Measurements from ENCODE around the gene CUTC.

DNA sequence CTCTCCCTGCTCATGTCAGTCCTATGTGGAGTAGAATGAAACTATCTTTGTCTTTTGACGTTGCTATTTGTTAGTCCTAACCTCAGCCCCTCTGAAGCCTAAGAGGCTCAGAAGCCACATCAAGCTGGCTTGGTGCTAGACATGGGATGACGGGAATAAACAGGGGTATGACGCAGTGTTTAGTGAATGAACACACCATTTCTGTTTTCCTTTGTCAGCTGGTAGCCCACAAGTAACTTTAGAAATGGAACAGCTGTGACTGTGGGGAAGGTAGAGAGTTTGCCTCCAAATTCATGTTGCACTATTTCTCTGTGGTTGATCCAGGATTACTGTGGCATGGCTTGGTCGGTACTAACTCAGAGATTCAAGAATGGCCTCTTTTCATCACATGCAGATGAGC is 31.4 kb upstream of the CUTC start:
- TF ChIP-seq POLR2AphosphoS5 (IDR thresholded peaks at IDR 0.05; ENCODE audit: low read depth, low read length) (no peak), EZH2phosphoT487 (IDR thresholded peaks at IDR 0.05; ENCODE audit: borderline replicate concordance, low read depth) (no peak)
- TF ChIP-seq, protein P1, sequence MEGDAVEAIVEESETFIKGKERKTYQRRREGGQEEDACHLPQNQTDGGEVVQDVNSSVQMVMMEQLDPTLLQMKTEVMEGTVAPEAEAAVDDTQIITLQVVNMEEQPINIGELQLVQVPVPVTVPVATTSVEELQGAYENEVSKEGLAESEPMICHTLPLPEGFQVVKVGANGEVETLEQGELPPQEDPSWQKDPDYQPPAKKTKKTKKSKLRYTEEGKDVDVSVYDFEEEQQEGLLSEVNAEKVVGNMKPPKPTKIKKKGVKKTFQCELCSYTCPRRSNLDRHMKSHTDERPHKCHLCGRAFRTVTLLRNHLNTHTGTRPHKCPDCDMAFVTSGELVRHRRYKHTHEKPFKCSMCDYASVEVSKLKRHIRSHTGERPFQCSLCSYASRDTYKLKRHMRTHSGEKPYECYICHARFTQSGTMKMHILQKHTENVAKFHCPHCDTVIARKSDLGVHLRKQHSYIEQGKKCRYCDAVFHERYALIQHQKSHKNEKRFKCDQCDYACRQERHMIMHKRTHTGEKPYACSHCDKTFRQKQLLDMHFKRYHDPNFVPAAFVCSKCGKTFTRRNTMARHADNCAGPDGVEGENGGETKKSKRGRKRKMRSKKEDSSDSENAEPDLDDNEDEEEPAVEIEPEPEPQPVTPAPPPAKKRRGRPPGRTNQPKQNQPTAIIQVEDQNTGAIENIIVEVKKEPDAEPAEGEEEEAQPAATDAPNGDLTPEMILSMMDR (IDR thresholded peaks at IDR 0.05): no peak

Data from SK-N-SH (cell line).